OCI-LY7 (cell line): ENCODE measurements around the gene FAM161A. TPM values are rescaled to one million over a fixed set of nuclear protein-coding genes. Genes with fewer than 3 reads are reported as not detected.
"Not testable (repeated sequence)": the region's sequence is repeated elsewhere in the genome, so short reads cannot be mapped to it uniquely, and the experiment has no call there.

Source experiments
- BruUV-seq: library from RNA; stranded (reverse); fragments of 400-500 nt; replicated peaks from 2 replicates; lab custom pipeline; 2021; lab: Mats Ljungman, UMichigan
- CTCF ChIA-PET: fragments of 300-600 bp; sonication (Branson Sonifier 250); formaldehyde crosslinking; loops from one replicate; lab custom pipeline; 2022; ENCODE audit warnings: antibody characterized with exemption; ENCODE audit not compliant: unreplicated experiment; lab: Charles Lee
- POLR2A ChIA-PET: fragments of 300-600 bp; sonication (Branson Sonifier 250); formaldehyde crosslinking; loops from one replicate; lab custom pipeline; 2022; ENCODE audit warnings: antibody characterized with exemption; lab: Charles Lee
- DNase-seq: peaks from one replicate; pipeline ENCODE4 v3.0.0-alpha.2; 2015; ENCODE audit warnings: low spot score
- H2AFZ ChIP-seq: fragments of 200-600 bp; sonication (generic), shearing (Covaris generic); 2 replicates; pipeline ENCODE4 v1.6.1; 2014; ENCODE audit warnings: mild to moderate bottlenecking, antibody characterized with exemption, low read length, moderate library complexity
- H3K27ac ChIP-seq: fragments of 200-600 bp; sonication (generic); 2 replicates; pipeline ENCODE4 v1.5.1; 2014; ENCODE audit warnings: mixed run types, low read depth, mild to moderate bottlenecking, moderate library complexity, low read length, inconsistent platforms; ENCODE audit not compliant: poor library complexity, severe bottlenecking
- H3K36me3 ChIP-seq: fragments of 200-600 bp; sonication (generic); 2 replicates; pipeline ENCODE4 v1.6.1; 2014; ENCODE audit warnings: mild to moderate bottlenecking, antibody characterized with exemption, low read length, moderate library complexity, mixed read lengths; ENCODE audit not compliant: insufficient read depth
- H3K4me1 ChIP-seq: fragments of 200-600 bp; sonication (generic); 2 replicates; pipeline ENCODE4 v1.5.1; 2014; ENCODE audit warnings: mild to moderate bottlenecking, low read length; ENCODE audit not compliant: insufficient read depth, poor library complexity, severe bottlenecking
- H3K4me2 ChIP-seq: fragments of 200-600 bp; sonication (generic); 2 replicates; pipeline ENCODE4 v1.6.1; 2014; ENCODE audit warnings: mild to moderate bottlenecking, low read length
- H3K4me3 ChIP-seq: fragments of 200-600 bp; sonication (generic); 2 replicates; pipeline ENCODE4 v1.5.1; 2014; ENCODE audit warnings: mild to moderate bottlenecking, low read depth, low read length; ENCODE audit not compliant: poor library complexity, severe bottlenecking
- H3K79me2 ChIP-seq: fragments of 200-600 bp; sonication (generic); 2 replicates; pipeline ENCODE4 v1.6.1; 2016; ENCODE audit warnings: low read depth, mild to moderate bottlenecking, low read length, moderate library complexity, mixed read lengths; ENCODE audit not compliant: insufficient read depth
- H3K9me2 ChIP-seq: fragments of 200-600 bp; sonication (generic); 2 replicates; pipeline ENCODE4 v1.6.1; 2016; ENCODE audit warnings: mild to moderate bottlenecking, low read length, mixed read lengths; ENCODE audit not compliant: insufficient read depth
- H3K9me3 ChIP-seq: fragments of 200-600 bp; sonication (generic); 2 replicates; pipeline ENCODE4 v1.6.1; 2014; ENCODE audit warnings: mild to moderate bottlenecking, mixed run types, low read length, mixed read lengths
- H4K20me1 ChIP-seq: fragments of 200-600 bp; sonication (generic); 2 replicates; pipeline ENCODE4 v1.6.1; 2014; ENCODE audit warnings: mild to moderate bottlenecking, antibody characterized with exemption, low read length, moderate library complexity, mixed read lengths; ENCODE audit not compliant: insufficient read depth
- EZH2phosphoT487 ChIP-seq: fragments of 200-600 bp; sonication (generic); IDR thresholded peaks from 2 replicates; pipeline ENCODE4 v1.6.1; 2018; ENCODE audit warnings: low read depth, borderline replicate concordance, mild to moderate bottlenecking, mixed run types, antibody characterized with exemption, low read length, moderate library complexity, mixed read lengths
- intact Hi-C: fragments of 100-400 bp; cut with micrococcal nuclease; formaldehyde crosslinking; loops from one replicate; pipeline ENCODE4 v1.10.0; 2022; ENCODE audit not compliant: unreplicated experiment
- total RNA-seq, 2 experiments: library from RNA; depleted of rRNA in 1 of 2; stranded (reverse); fragments of >200 nt in 1 of 2; shearing (Covaris generic) in 1 of 2; gene quantifications; 2 replicates each; pipeline ENCODE4 v1.2.3, GENCODE V29; 2014 to 2022
- TF ChIP-seq, protein P1 (sequence below): fragments of 200-600 bp; sonication (generic); conservative IDR thresholded peaks from 2 replicates; pipeline ENCODE4 v1.5.1; 2014; ENCODE audit warnings: mild to moderate bottlenecking, antibody characterized with exemption, low read length, moderate library complexity, mixed read lengths

The FAM161A gene
- total RNA-seq, 2 experiments from 2014 or later, result 3.5 to 4.6 TPM

DNA sequence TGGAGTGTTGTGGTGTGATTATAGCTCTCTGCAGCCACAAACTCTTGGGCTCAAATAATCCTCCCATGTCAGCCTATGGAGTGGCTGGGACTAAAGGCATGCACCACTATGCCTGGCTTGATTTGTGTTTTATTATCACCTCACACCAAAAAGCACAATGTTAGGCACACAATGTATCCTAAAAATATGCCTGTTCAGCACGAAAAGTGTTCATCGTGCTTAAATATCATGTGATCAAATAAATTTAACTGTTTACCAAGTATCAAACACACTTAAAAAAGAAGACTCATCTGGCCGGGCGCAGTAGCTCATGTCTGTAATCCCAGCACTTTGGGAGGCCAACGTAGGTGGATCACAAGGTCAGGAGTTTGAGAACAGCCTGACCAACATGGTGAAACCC is 29.0 kb upstream of the FAM161A start:
- Histone ChIP-seq H3K36me3 (peaks cover 100% of the 10 kb centered on the region), H2AFZ (no peak overlapping the region), H3K4me1 (peaks cover 18% of the 10 kb centered on the region), H3K4me2 (no peak overlapping the region), H3K9me3 (no peaks in the 10 kb centered on the region), H3K27ac (no peak overlapping the region), H3K9me2 (no peaks in the 10 kb centered on the region), H3K4me3 (no peak overlapping the region), H4K20me1 (peaks cover 23% of the 10 kb centered on the region), H3K79me2 (peaks cover 47% of the 10 kb centered on the region)
- intact Hi-C loops, result no loop called here
- DNase-seq, result no peak
- ChIA-PET POLR2A (interaction anchor here (0.6 kb wide), 2 partner anchors 20 to 279 kb away, joined by 3 read pairs; no protein-coding TSS in a partner anchor), CTCF (interaction anchor here (0.6 kb wide), 1 partner anchor 1000 kb away, joined by 3 read pairs; no protein-coding TSS in a partner anchor)
- no TSS peak for BruUV-seq
- TF ChIP-seq, protein P1, sequence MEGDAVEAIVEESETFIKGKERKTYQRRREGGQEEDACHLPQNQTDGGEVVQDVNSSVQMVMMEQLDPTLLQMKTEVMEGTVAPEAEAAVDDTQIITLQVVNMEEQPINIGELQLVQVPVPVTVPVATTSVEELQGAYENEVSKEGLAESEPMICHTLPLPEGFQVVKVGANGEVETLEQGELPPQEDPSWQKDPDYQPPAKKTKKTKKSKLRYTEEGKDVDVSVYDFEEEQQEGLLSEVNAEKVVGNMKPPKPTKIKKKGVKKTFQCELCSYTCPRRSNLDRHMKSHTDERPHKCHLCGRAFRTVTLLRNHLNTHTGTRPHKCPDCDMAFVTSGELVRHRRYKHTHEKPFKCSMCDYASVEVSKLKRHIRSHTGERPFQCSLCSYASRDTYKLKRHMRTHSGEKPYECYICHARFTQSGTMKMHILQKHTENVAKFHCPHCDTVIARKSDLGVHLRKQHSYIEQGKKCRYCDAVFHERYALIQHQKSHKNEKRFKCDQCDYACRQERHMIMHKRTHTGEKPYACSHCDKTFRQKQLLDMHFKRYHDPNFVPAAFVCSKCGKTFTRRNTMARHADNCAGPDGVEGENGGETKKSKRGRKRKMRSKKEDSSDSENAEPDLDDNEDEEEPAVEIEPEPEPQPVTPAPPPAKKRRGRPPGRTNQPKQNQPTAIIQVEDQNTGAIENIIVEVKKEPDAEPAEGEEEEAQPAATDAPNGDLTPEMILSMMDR, result no peak
- TF ChIP-seq EZH2phosphoT487, result no peak

DNA sequence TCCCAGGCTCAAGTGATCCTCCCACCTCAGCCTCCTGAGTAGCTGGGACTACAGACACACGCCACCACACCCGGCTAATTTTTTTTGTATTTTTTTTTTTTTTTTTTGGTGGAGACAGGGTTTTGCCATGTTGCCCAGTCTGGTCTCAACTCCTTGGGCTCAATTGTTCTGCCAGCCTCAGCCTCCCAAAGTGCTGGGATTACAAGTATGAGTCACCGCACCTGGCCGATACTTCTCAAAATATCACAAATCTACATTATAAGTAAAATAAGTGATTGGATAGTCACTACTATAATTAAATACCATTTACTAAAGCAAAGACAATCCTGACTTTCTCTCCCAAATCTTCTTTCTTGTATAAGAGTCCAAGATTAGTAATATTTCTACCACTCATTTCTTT is 25.5 kb upstream of the FAM161A start:
- peaks cover 25% of the 10 kb centered on the region; the same call in 1 of the 2 replicates for H3K79me2 ChIP-seq
- H3K9me3 ChIP-seq, H4K20me1 ChIP-seq, intact Hi-C loops, H3K4me1 ChIP-seq, CTCF ChIA-PET, H3K4me3 ChIP-seq, DNase-seq, H3K4me2 ChIP-seq, BruUV-seq, H3K9me2 ChIP-seq, H3K27ac ChIP-seq, H2AFZ ChIP-seq: not testable (repeated sequence)
- peaks cover 100% of the 10 kb centered on the region for H3K36me3 ChIP-seq
- POLR2A ChIA-PET, result interaction anchor here (0.7 kb wide), 1 partner anchor 186 kb away, joined by 5 read pairs; no protein-coding TSS in a partner anchor

DNA sequence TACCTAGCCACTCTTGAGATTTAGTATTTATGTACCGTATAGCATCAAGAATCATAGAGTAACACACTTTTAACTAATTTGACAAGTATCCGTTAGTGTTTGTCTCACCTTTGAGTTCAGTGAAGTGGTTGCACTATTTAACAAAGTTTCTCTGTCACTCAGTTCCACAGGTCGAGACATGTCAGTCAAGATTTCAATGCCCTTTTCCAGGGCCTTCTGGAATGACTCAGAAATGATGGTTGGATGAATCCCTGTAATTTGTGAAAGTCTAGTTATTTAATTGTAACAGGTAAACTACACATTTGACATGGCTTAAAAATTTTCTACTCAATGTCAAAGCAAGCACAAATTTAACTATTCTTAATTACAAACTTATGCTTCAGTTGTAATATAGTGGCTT is 24.9 kb upstream of the FAM161A start:
- Histone ChIP-seq H3K79me2 (peaks cover 20% of the 10 kb centered on the region; the same call in 1 of the 2 replicates), H3K4me2 (no peak overlapping the region), H3K27ac (no peak overlapping the region), H3K9me2 (no peaks in the 10 kb centered on the region), H3K4me1 (no peaks in the 10 kb centered on the region), H3K4me3 (no peak overlapping the region), H3K36me3 (peaks cover 100% of the 10 kb centered on the region), H2AFZ (no peak overlapping the region), H4K20me1 (no peaks in the 10 kb centered on the region), H3K9me3 (no peaks in the 10 kb centered on the region)
- BruUV-seq, result no TSS peak
- no peak for TF ChIP-seq EZH2phosphoT487
- TF ChIP-seq, protein P1, result no peak
- ChIA-PET CTCF (no interaction called here), POLR2A (interaction anchor here (0.7 kb wide), 1 partner anchor 185 kb away, joined by 5 read pairs; no protein-coding TSS in a partner anchor)
- intact Hi-C loops, result no loop called here
- DNase-seq, result no peak
